ENCODE data around the gene IFT27.

IFT27 gene

GRCh38 chr22:36781656-36782627 lies 6.0 kb upstream of the IFT27 start:
- peaks cover 2% of the 10 kb centered on the region for H3K36me3 Mint-ChIP-seq (ENCODE audit: insufficient read depth)
- peak overlapping the region in 1 of 2 donors; percentile 79 for H3K27ac Mint-ChIP-seq
- peak; percentile 84 to 90 (median 84) for DNase-seq
- peaks cover 7 to 9% of the 10 kb centered on the region in 2 donors for H3K4me1 Mint-ChIP-seq (ENCODE audit: low read depth in 2 of 2)
- H3K4me3 Mint-ChIP-seq: peak overlapping the region in 1 of 2 donors; percentile 37
- H3K27me3 Mint-ChIP-seq: peaks cover 0 to 37% of the 10 kb centered on the region in 2 donors
- peak; percentile 95 for ATAC-seq (replicated peaks)
- H3K9me3 Mint-ChIP-seq: no peaks in the 10 kb centered on the region

DNA sequence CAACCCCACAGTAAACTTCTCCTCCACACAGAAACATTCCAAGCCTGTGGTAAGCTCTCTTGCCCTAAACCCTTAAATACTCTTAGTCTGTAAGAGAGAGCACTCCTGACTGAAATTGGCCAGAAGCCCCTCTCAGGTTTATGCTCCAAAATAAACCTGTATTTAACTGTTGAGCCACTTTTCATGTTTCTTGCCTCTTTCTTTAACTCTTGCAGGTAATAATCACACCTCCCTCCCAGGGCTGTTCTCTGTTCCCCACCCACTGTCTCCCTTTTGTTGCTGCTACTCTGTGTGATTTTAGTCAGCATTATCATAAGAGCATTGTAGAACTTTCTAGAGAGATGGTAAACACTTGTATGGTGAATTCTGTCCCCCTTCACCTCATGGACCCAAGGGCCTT lies 2.1 kb upstream of the IFT27 start:
- Mint-ChIP-seq H3K9me3 (no peaks in the 10 kb centered on the region), H3K27me3 (no peaks in the 10 kb centered on the region), H3K4me3 (no peak overlapping the region), H3K4me1 (ENCODE audit: low read depth in 2 of 2) (peaks cover 20 to 22% of the 10 kb centered on the region in 2 donors), H3K36me3 (ENCODE audit: insufficient read depth) (peaks cover 14% of the 10 kb centered on the region), H3K27ac (no peak overlapping the region)
- ATAC-seq (replicated peaks) (no peak), DNase-seq (no peak)

DNA sequence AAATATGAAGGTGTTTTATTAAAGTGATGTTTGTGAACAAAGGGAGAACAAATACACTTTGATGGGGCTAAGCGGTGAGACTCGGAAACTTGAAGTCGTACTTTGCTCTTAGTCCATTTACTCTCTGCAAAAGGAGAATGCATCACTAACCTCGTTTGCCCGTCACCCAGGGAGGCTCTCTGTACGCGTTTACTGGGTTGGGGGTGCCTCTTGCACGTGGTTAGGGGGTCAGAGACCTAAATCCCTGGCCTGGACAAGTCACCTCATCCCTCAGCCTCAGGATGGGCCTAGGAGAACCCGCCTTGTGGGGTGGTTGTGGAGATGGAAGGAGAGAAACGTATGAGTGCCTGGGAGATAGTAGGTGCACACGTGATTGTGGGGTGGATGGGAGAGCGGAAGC lies 803 bp upstream of the IFT27 start:
- no peaks in the 10 kb centered on the region for H3K9me3 Mint-ChIP-seq
- peak overlapping the region; percentile 82 to 83 for H3K4me3 Mint-ChIP-seq
- DNase-seq: peak in 1 of 3 experiments; percentile 4
- H3K27me3 Mint-ChIP-seq: no peaks in the 10 kb centered on the region
- H3K27ac Mint-ChIP-seq: peak overlapping the region; percentile 92 to 95
- peaks cover 14% of the 10 kb centered on the region for H3K36me3 Mint-ChIP-seq (ENCODE audit: insufficient read depth)
- ATAC-seq (replicated peaks): no peak
- peaks cover 14 to 19% of the 10 kb centered on the region in 2 donors for H3K4me1 Mint-ChIP-seq (ENCODE audit: low read depth in 2 of 2)

DNA sequence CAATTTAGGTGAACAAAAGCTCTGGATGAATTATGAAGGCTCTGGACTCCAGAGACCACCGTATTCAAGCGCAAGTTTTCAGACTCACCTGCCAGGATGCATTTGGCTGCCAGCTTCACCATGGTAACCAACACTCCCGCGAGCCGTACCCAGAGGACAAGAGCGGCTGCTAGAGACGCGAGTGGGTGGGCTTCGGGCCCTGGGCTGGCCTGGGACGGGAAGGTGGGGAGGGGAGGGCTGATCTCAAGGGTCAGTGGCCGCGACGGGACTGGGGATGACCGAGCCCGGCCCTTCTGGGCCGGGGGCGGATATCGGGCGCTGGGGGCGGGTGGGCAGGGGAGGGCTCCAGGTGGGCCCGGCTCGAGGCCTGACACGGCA lies 344 bp downstream of the IFT27 start:
- ATAC-seq (replicated peaks) (no peak), DNase-seq (peak; percentile 33 to 47 (median 40))
- no peaks in the 10 kb centered on the region for H3K27me3 Mint-ChIP-seq
- no peaks in the 10 kb centered on the region for H3K9me3 Mint-ChIP-seq
- H3K4me3 Mint-ChIP-seq: peak overlapping the region; percentile 82 to 83
- peaks cover 14% of the 10 kb centered on the region for H3K36me3 Mint-ChIP-seq (ENCODE audit: insufficient read depth)
- H3K27ac Mint-ChIP-seq: peak overlapping the region; percentile 92 to 95
- H3K4me1 Mint-ChIP-seq (ENCODE audit: low read depth in 2 of 2): peaks cover 17 to 20% of the 10 kb centered on the region in 2 donors

- H3K36me3 Mint-ChIP-seq (ENCODE audit: insufficient read depth): peaks cover 14% of the 10 kb centered on the region
- no peak for DNase-seq
- no peak overlapping the region for H3K27ac Mint-ChIP-seq
- ATAC-seq (replicated peaks): no peak
- no peaks in the 10 kb centered on the region for H3K27me3 Mint-ChIP-seq
- no peaks in the 10 kb centered on the region for H3K9me3 Mint-ChIP-seq
- H3K4me3 Mint-ChIP-seq: no peak overlapping the region
- peaks cover 21% of the 10 kb centered on the region in 2 donors for H3K4me1 Mint-ChIP-seq (ENCODE audit: low read depth in 2 of 2)
Measured at GRCh38 chr22:36773935-36774334, 2.0 kb downstream of the IFT27 start.

DNA sequence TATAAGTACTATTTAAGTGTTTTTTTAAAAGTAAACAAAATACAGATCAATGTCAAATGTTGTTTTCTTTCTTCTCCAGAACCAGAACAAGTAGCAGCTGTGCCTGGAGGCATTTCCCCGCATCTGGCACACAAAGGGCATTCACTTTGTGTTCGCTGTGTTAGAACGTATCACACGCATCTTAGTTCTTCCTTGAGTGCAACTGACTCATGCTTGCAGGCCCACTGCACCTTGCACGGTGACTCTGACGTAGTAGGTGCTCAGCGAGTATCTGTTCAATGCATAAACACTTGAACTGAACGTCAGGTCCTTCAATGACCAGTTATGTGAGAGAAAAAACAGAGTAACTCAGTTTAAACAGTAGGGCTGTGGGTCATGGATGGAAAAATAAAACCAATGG lies 3.5 kb downstream of the IFT27 start:
- Mint-ChIP-seq H3K27me3 (no peaks in the 10 kb centered on the region), H3K4me3 (no peak overlapping the region), H3K27ac (no peak overlapping the region), H3K36me3 (ENCODE audit: insufficient read depth) (peaks cover 14% of the 10 kb centered on the region), H3K9me3 (no peaks in the 10 kb centered on the region), H3K4me1 (ENCODE audit: low read depth in 2 of 2) (peaks cover 21 to 24% of the 10 kb centered on the region in 2 donors)
- DNase-seq (no peak), ATAC-seq (replicated peaks) (no peak)

DNA sequence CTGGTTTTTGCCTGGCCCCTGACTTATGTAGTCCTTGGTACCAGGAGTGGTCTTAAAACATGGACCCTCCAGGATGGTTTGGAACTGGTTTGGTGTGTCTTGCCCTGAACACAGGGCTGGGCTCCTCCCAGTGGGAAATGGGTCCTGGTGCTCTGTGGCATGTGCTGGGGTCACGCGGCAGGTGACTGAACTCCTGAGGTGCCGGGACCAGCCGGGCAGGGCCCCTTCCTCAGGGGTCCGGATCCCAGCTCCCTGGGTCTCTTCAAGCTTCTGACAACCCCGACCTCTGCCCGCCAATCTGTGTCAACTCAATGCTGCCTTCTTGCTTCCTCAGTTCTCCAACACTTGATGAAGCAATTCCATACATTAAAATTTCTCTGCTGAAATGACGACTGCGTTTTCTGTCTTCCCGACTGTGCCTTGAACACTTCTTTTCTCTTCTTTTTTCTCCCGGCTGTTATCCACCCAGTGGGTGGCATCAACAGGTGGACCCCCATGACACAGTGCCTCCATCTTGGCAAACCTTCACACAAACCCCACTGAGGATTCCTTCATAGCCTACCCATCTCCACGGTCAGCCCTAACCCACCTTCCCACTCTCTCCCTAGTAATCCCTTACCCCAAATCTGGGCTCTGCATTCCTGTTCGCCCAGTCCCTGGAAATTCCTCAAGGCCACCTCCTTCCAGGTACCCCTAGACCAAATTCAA lies 4.4 kb downstream of the IFT27 start:
- H3K27me3 Mint-ChIP-seq: no peaks in the 10 kb centered on the region
- H3K4me3 Mint-ChIP-seq: no peak overlapping the region
- H3K4me1 Mint-ChIP-seq (ENCODE audit: low read depth in 2 of 2): peaks cover 16 to 18% of the 10 kb centered on the region in 2 donors
- no peak overlapping the region for H3K27ac Mint-ChIP-seq
- no peaks in the 10 kb centered on the region for H3K9me3 Mint-ChIP-seq
- DNase-seq (no peak), ATAC-seq (replicated peaks) (no peak)
- peaks cover 15% of the 10 kb centered on the region for H3K36me3 Mint-ChIP-seq (ENCODE audit: insufficient read depth)

GRCh38 chr22:36770513-36771231 lies 5.2 kb downstream of the IFT27 start:
- Mint-ChIP-seq H3K9me3 (no peaks in the 10 kb centered on the region), H3K27ac (no peak overlapping the region), H3K4me3 (no peak overlapping the region), H3K27me3 (no peaks in the 10 kb centered on the region), H3K4me1 (ENCODE audit: low read depth in 2 of 2) (peaks cover 14 to 15% of the 10 kb centered on the region in 2 donors), H3K36me3 (ENCODE audit: insufficient read depth) (peaks cover 7% of the 10 kb centered on the region)
- ATAC-seq (replicated peaks) (no peak), DNase-seq (no peak)

DNA sequence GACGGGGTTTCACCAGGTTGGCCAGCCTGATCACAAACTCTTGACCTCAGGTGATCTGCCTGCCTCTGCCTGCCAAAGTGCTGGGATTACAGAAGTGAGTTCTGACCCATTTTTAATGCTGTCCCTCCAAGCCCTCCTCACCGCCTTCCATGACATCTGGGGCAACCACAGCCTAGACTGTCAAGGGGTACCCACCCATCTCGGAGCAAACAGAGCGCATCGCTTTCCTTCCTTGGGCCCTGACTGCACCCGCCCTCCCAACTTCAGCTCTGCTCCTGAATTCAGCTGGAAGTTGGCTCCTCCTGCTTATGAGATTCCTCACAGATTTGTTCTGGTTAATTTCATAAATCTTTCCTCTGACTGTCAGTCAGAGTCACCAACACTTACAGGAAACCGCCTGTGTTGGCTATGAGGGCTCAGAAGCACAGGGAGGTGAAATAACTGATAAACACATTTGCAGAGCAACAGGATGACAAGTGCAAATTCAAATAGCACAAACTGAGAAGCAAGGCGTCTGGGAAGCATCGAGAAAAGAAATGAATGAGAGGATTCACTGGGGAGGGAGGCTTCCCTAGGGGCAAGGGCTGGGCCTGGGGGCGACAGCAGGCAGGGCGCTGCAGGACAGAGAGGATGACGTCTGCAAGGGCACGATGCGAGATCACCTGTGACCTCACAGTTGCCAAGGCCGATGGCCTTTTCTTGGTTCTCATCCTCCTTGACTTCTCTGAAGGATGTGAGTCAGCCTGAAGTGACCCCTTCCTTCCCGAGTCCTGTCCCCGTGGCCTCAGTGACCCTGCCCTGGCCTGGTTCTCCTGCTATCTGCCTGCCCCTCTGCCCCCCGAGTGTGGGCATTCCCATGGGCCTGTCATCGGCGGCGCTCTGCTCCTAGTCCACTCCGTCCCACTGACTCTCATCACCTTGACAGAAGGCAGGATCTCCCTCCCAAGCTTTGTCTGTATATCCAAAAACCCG lies 6.1 kb downstream of the IFT27 start:
- H3K9me3 Mint-ChIP-seq: no peaks in the 10 kb centered on the region
- H3K4me1 Mint-ChIP-seq (ENCODE audit: low read depth in 2 of 2): peaks cover 9% of the 10 kb centered on the region in 2 donors
- ATAC-seq (replicated peaks) (no peak), DNase-seq (no peak)
- no peak overlapping the region for H3K4me3 Mint-ChIP-seq
- H3K36me3 Mint-ChIP-seq (ENCODE audit: insufficient read depth): peaks cover 3% of the 10 kb centered on the region
- no peak overlapping the region for H3K27ac Mint-ChIP-seq
- no peaks in the 10 kb centered on the region for H3K27me3 Mint-ChIP-seq

GRCh38 chr22:36768616-36769015 lies 7.3 kb downstream of the IFT27 start:
- DNase-seq: no peak
- ATAC-seq (replicated peaks): no peak
- Mint-ChIP-seq H3K4me3 (no peak overlapping the region), H3K9me3 (no peaks in the 10 kb centered on the region), H3K27ac (no peak overlapping the region), H3K36me3 (ENCODE audit: insufficient read depth) (peaks cover 3% of the 10 kb centered on the region), H3K27me3 (no peaks in the 10 kb centered on the region), H3K4me1 (ENCODE audit: low read depth in 2 of 2) (peaks cover 8 to 9% of the 10 kb centered on the region in 2 donors)

GRCh38 chr22:36768141-36768540 lies 7.8 kb downstream of the IFT27 start:
- H3K4me1 Mint-ChIP-seq (ENCODE audit: low read depth in 2 of 2): peaks cover 8 to 9% of the 10 kb centered on the region in 2 donors
- ATAC-seq (replicated peaks) (no peak), DNase-seq (no peak)
- H3K27me3 Mint-ChIP-seq: no peaks in the 10 kb centered on the region
- no peak overlapping the region for H3K4me3 Mint-ChIP-seq
- peaks cover 3% of the 10 kb centered on the region for H3K36me3 Mint-ChIP-seq (ENCODE audit: insufficient read depth)
- H3K9me3 Mint-ChIP-seq: no peaks in the 10 kb centered on the region
- no peak overlapping the region for H3K27ac Mint-ChIP-seq

DNA sequence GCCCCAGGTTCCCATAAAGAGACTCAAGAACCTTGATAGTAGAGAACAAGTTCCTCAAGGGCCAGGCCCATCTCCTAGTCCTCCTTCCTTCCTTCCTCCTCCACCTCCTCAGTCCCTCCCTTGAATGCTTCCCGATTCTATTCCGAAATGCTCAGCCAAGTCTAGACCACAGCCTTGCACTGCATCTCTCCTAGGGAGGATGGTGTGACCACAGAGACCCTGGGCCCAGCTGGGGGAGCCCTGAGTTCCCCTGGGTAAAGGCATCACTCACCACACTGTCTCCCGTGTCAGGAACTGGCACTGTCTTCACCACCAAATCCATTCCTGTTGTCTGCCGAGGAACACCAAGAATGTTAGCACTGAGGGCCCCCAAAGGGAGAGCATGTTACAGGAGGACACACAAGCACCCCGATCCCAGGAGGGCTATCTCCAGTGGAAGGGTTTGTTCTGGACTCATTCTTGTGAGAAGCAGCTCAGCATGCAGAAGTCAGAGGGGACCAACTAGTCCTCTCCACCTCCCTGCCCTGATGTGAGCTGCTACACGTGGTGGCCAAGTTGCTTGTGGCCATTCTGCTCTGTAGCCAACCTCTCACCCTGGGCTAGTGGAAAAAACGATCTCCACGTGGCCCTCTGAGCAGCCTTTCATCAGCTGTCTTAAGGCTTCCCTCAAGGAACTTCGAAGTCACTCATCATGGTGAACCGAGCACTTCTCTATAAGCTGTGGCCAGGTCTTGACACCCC lies 8.7 kb downstream of the IFT27 start:
- no peak overlapping the region for H3K27ac Mint-ChIP-seq
- H3K4me3 Mint-ChIP-seq: no peak overlapping the region
- no peaks in the 10 kb centered on the region for H3K27me3 Mint-ChIP-seq
- no peaks in the 10 kb centered on the region for H3K9me3 Mint-ChIP-seq
- no peak for DNase-seq
- H3K4me1 Mint-ChIP-seq (ENCODE audit: low read depth in 2 of 2): peaks cover 8 to 9% of the 10 kb centered on the region in 2 donors
- peaks cover 3% of the 10 kb centered on the region for H3K36me3 Mint-ChIP-seq (ENCODE audit: insufficient read depth)
- ATAC-seq (replicated peaks): no peak
